Gastrocnemius medialis (tissue), 4 donors: ENCODE data around the gene CAMTA1. TPM values are rescaled to one million over a fixed set of nuclear protein-coding genes. Genes with fewer than 3 reads are reported as not detected.

Source experiments
- ATAC-seq, 2 donors: fragments of 150-250 bp; one replicate each; pipeline ENCODE4 v1.9.1; 2016
- DNase-seq, 2 donors: peaks; one replicate each; pipeline ENCODE4 v3.0.0-alpha.2; 2019
- H3K27ac ChIP-seq, 4 donors: fragments of 200-600 bp; sonication (generic); 1 replicate in 1 of 4; 2 replicates in 3 of 4; pipeline ENCODE4 v1.5.1; 2016 to 2018; ENCODE audit warnings: mild to moderate bottlenecking in 2 of 4, moderate library complexity in 1 of 4
- H3K27me3 ChIP-seq, 3 donors: fragments of 200-600 bp; sonication (generic) in 2 of 3; 1 replicate in 1 of 3; 2 replicates in 2 of 3; pipeline versions ENCODE4 v1.5.1 to v1.6.0; 2016 to 2019; ENCODE audit warnings: mild to moderate bottlenecking in 1 of 3, moderate library complexity in 1 of 3
- H3K36me3 ChIP-seq, 2 donors: fragments of 200-600 bp; sonication (generic) in 1 of 2; one replicate each; pipeline ENCODE4 v1.5.1; 2017 to 2018
- H3K4me1 ChIP-seq, 2 donors: fragments of 200-600 bp; sonication (generic) in 1 of 2; one replicate each; pipeline ENCODE4 v1.5.1; 2016 to 2017; ENCODE audit warnings: mild to moderate bottlenecking in 2 of 2
- H3K4me3 ChIP-seq, 4 donors: fragments of 200-600 bp; sonication (generic) in 3 of 4; 1 replicate in 1 of 4; 2 replicates in 3 of 4; pipeline ENCODE4 v1.5.1; 2016 to 2019; ENCODE audit warnings: mild to moderate bottlenecking in 2 of 4
- H3K9me3 ChIP-seq, 3 donors: fragments of 200-600 bp; sonication (generic) in 2 of 3; 1 replicate in 1 of 3; 2 replicates in 2 of 3; pipeline ENCODE4 v1.5.1; 2016 to 2019
- POLR2A ChIP-seq, 2 donors: fragments of 450-650 bp; IDR thresholded peaks; one replicate each; pipeline ENCODE4 v1.6.1; 2017; ENCODE audit warnings: antibody characterized with exemption in 2 of 2, mild to moderate bottlenecking in 2 of 2, moderate library complexity in 2 of 2
- in situ Hi-C, 4 donors: fragments of 200-750 bp; cut with MboI; loops; one replicate each; pipeline versions ENCODE4 v1.15.0 to v1.8.0; 2017; ENCODE audit warnings: low sequenced_read_pairs in 4 of 4
- intact Hi-C: fragments of 100-400 bp; cut with DNase I; formaldehyde crosslinking; loops from one replicate; pipeline ENCODE4 v1.15.1; 2023; ENCODE audit warnings: low total_unique reads
- total RNA-seq, 4 donors: library from RNA; depleted of rRNA; stranded (reverse); fragments of >200 nt; gene quantifications; one replicate each; pipeline versions ENCODE4 v1.1.0 to v1.2.3, GENCODE V29; 2016
- TF ChIP-seq, protein P1 (sequence below), 5 experiments: fragments of 450-650 bp in 3 of 5; fragments of 200-600 bp in 2 of 5; sonication (generic) in 2 of 5; IDR thresholded peaks in 4 of 5; conservative IDR thresholded peaks in 1 of 5; 1 replicate in 4 of 5; 2 replicates in 1 of 5; pipeline ENCODE4 v1.5.1; 2016 to 2019; ENCODE audit warnings: antibody characterized with exemption in 5 of 5, mild to moderate bottlenecking in 3 of 5, moderate library complexity in 3 of 5

CAMTA1 gene
- total RNA-seq, 4 donors from 2014 or later, result 60.5 to 113 (median 70.4) TPM

DNA sequence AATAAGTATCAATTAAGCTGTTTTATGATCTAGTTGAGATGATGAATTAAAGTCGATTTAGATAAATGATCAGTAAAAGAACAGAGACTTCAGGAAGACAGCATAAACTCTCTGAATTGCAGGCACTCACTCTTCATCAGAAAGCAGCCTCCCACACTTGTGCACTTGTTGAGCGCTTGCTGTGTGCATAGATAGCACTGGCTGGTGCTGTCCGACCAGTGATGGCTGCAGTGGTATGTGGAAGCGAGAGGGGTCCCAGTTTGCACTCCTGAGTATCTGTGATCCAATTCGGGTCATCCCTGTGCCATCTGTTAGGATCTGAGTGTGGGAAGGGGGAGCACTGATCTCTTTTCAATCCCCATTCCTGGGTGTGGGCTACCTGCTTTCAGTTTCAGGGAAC lies 137.8 kb downstream of the CAMTA1 start:
- intact Hi-C loops (no loop called here), in situ Hi-C loops (no loop called here)
- Histone ChIP-seq H3K27me3 (no peaks in the 10 kb centered on the region), H3K4me3 (no peak overlapping the region), H3K27ac (no peak overlapping the region), H3K4me1 (peaks cover 11 to 12% of the 10 kb centered on the region in 2 donors), H3K36me3 (no peaks in the 10 kb centered on the region), H3K9me3 (no peaks in the 10 kb centered on the region)
- ATAC-seq, result no peak
- no peak for DNase-seq
- TF ChIP-seq, protein P1, sequence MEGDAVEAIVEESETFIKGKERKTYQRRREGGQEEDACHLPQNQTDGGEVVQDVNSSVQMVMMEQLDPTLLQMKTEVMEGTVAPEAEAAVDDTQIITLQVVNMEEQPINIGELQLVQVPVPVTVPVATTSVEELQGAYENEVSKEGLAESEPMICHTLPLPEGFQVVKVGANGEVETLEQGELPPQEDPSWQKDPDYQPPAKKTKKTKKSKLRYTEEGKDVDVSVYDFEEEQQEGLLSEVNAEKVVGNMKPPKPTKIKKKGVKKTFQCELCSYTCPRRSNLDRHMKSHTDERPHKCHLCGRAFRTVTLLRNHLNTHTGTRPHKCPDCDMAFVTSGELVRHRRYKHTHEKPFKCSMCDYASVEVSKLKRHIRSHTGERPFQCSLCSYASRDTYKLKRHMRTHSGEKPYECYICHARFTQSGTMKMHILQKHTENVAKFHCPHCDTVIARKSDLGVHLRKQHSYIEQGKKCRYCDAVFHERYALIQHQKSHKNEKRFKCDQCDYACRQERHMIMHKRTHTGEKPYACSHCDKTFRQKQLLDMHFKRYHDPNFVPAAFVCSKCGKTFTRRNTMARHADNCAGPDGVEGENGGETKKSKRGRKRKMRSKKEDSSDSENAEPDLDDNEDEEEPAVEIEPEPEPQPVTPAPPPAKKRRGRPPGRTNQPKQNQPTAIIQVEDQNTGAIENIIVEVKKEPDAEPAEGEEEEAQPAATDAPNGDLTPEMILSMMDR (IDR thresholded peaks at IDR 0.05 in 4 of 5, conservative IDR thresholded peaks at IDR 0.05 in 1 of 5), result no peak
- no peak for TF ChIP-seq POLR2A (IDR thresholded peaks at IDR 0.05)

DNA sequence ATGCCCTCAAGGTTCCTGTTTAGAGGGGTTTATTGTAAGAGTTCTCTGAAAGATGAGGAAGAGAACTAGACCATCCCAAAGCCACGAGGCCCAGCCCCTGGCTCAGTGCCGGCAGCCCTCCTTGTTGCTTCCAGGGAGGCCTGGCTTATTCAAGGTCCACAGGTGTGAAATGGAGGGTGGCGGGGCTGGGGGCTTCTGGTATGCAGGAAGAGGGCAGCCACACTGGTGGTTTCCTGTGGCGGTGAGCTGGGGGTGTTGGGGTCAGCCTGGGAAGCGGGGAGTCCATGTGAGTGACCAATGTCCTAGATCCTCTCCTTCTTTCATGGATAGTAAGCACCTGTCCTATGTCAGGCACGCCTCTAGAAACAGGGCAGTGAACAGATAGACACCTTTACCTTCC lies 138.2 kb downstream of the CAMTA1 start:
- DNase-seq (no peak), ATAC-seq (no peak)
- intact Hi-C loops, result no loop called here
- H3K9me3 ChIP-seq, result no peaks in the 10 kb centered on the region
- no peak for TF ChIP-seq POLR2A (IDR thresholded peaks at IDR 0.05)
- TF ChIP-seq, protein P1 (IDR thresholded peaks at IDR 0.05 in 4 of 5, conservative IDR thresholded peaks at IDR 0.05 in 1 of 5), result no peak
- H3K27me3 ChIP-seq, result no peaks in the 10 kb centered on the region
- H3K4me1 ChIP-seq, result peaks cover 11 to 12% of the 10 kb centered on the region in 2 donors
- H3K27ac ChIP-seq, result no peak overlapping the region
- H3K4me3 ChIP-seq, result no peak overlapping the region
- in situ Hi-C loops, result no loop called here
- no peaks in the 10 kb centered on the region for H3K36me3 ChIP-seq

DNA sequence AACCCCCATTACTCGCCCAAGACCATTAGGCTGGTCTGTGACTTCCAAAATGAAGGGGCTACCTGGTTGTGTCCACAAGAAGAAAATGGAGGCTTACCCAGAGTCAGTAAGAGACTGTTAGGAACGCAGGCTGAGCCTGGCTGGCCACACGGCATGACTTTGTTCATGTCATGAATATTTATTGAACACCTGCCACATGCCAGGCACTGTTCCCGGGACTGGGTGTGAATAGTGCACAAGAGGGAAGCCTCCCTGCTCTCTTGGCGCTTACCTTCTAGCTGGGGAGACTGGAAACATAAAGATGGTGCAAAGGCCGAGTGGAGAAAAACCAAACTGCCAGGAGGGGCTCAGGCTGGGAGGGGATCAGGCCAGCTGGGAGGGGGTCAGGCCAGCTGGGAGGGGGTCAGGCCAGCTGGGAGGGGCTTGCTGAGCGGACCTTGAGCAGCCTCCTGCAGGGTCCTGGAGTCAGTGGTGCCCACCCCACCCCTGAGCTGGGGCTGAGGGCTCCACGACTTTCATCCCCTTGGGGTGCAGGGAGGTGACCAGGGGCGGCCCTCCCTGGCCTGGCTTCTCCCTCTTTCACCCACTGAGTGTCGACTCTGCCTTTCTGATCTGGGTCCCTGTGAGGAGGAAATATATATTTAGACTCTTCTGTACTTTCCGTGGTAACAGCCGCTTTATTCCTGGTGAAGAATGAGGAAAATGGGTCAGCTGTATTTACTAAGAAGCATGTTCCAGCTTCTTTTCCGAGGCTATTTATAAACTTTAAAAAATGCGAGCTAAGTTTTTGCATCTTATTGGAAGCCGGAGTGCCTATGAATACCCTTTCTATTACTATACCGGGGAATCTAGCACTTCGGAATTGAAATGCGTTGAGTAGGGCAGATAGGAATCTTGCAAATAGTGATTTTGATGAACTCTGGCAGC lies 139.0 kb downstream of the CAMTA1 start:
- TF ChIP-seq, protein P1 (IDR thresholded peaks at IDR 0.05 in 4 of 5, conservative IDR thresholded peaks at IDR 0.05 in 1 of 5), result no peak
- TF ChIP-seq POLR2A (IDR thresholded peaks at IDR 0.05), result no peak
- H3K27me3 ChIP-seq, result no peaks in the 10 kb centered on the region
- H3K27ac ChIP-seq, result no peak overlapping the region
- no peak for ATAC-seq
- no peak for DNase-seq
- H3K4me3 ChIP-seq, result no peak overlapping the region
- intact Hi-C loops, result no loop called here
- H3K9me3 ChIP-seq, result no peaks in the 10 kb centered on the region
- in situ Hi-C loops, result no loop called here
- H3K36me3 ChIP-seq, result no peaks in the 10 kb centered on the region
- peaks cover 11 to 12% of the 10 kb centered on the region in 2 donors for H3K4me1 ChIP-seq

DNA sequence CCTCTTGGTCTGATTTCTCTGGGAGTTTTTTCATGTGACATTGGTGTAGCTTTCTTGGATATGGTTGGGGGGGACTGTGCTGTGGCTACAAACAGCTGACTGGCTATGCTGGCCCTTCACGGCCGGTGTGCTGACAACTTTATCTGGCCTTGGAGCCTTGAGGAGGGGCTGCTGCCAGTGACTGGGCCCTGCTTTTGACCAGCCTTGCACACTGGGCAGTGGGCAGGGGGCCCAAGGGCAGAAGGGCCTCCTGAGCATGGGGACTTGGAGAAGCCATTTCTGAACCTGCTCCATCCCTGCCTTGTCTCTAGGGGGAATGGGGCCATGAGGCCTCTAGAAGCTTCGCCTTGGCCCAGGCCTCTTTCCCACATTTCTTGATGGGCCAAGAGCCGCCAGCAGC lies 139.6 kb downstream of the CAMTA1 start:
- intact Hi-C loops (no loop called here), in situ Hi-C loops (no loop called here)
- Histone ChIP-seq H3K4me1 (peaks cover 11 to 12% of the 10 kb centered on the region in 2 donors), H3K4me3 (no peak overlapping the region), H3K27ac (no peak overlapping the region), H3K27me3 (no peaks in the 10 kb centered on the region), H3K9me3 (no peaks in the 10 kb centered on the region), H3K36me3 (no peaks in the 10 kb centered on the region)
- ATAC-seq (no peak), DNase-seq (no peak)
- TF ChIP-seq POLR2A (IDR thresholded peaks at IDR 0.05), result no peak
- TF ChIP-seq, protein P1 (IDR thresholded peaks at IDR 0.05 in 4 of 5, conservative IDR thresholded peaks at IDR 0.05 in 1 of 5), result no peak
